SK-N-SH (cell line): ENCODE results near the gene DLG2. TPM values are rescaled to one million over a fixed set of nuclear protein-coding genes. Genes with fewer than 3 reads are reported as not detected.

Experiments used
- CTCF ChIA-PET: fragments of 300-600, 350-600 bp; formaldehyde crosslinking; extraction: SDS; loops from one replicate; lab custom pipeline; 2021; lab: Yijun Ruan, JAX
- POLR2A ChIA-PET: fragments of 350-600 bp; sonication (Branson Sonifier 250); formaldehyde crosslinking; extraction: SDS; loops from one replicate; lab custom pipeline; 2020; ENCODE audit warnings: antibody characterized with exemption, inconsistent platforms; lab: Yijun Ruan, JAX
- DNase-seq: peaks from one replicate; pipeline ENCODE4 v3.0.0; 2012
- H2AFZ ChIP-seq: fragments of 200-600 bp; sonication (generic); 2 replicates; pipeline ENCODE4 v1.8.1; 2016; ENCODE audit warnings: antibody characterized with exemption, mild to moderate bottlenecking, low read depth
- H3F3A ChIP-seq: fragments of 200-600 bp; sonication (generic); replicated peaks from 2 replicates; pipeline ENCODE3; 2016; ENCODE audit warnings: antibody characterized with exemption, mild to moderate bottlenecking; ENCODE audit not compliant: insufficient read depth
- H3K27ac ChIP-seq, 2 experiments: fragments of 200-500 bp in 1 of 2; fragments of 200-600 bp in 1 of 2; sonication (Bioruptor generic) in 1 of 2; sonication (generic), shearing (Covaris generic) in 1 of 2; 2 replicates each; pipeline versions ENCODE4 v1.5.1 to v1.6.1; 2014 to 2016; ENCODE audit warnings: low read depth in 2 of 2, inconsistent platforms in 1 of 2, low read length in 1 of 2, mild to moderate bottlenecking in 1 of 2, mixed read lengths in 1 of 2
- H3K27me3 ChIP-seq: fragments of 200-600 bp; sonication (generic), shearing (Covaris generic); 2 replicates; pipeline ENCODE4 v1.6.1; 2016; ENCODE audit warnings: mixed run types; ENCODE audit not compliant: insufficient read depth
- H3K36me3 ChIP-seq, 2 experiments: fragments of 200-500 bp in 1 of 2; fragments of 200-600 bp in 1 of 2; sonication (Bioruptor generic) in 1 of 2; sonication (generic) in 1 of 2; replicated peaks in 1 of 2; 2 replicates each; pipeline versions ENCODE3 to v1.5.1; 2014 to 2016; ENCODE audit warnings: low read length in 1 of 2, mild to moderate bottlenecking in 1 of 2; ENCODE audit not compliant: insufficient read depth in 2 of 2, control insufficient read depth in 1 of 2
- H3K4me1 ChIP-seq, 2 experiments: fragments of 200-500 bp in 1 of 2; fragments of 200-600 bp in 1 of 2; sonication (Bioruptor generic) in 1 of 2; sonication (generic), shearing (Covaris generic) in 1 of 2; 2 replicates each; pipeline versions ENCODE4 v1.5.1 to v1.6.1; 2014 to 2016; ENCODE audit warnings: low read depth in 1 of 2, low read length in 1 of 2, mixed run types in 1 of 2; ENCODE audit not compliant: insufficient read depth in 2 of 2, control insufficient read depth in 1 of 2
- H3K4me2 ChIP-seq: fragments of 200-600 bp; sonication (generic), shearing (Covaris generic); 2 replicates; pipeline ENCODE4 v1.6.1; 2017; ENCODE audit warnings: mixed run types
- H3K4me3 ChIP-seq, 2 experiments: fragments of 200-500 bp in 1 of 2; fragments of 200-600 bp in 1 of 2; sonication (Bioruptor generic) in 1 of 2; sonication (generic), shearing (Covaris generic) in 1 of 2; 2 replicates each; pipeline versions ENCODE4 v1.5.1 to v1.8.1; 2014 to 2016; ENCODE audit warnings: low read depth in 2 of 2, inconsistent platforms in 1 of 2, low read length in 1 of 2, mild to moderate bottlenecking in 1 of 2, mixed read lengths in 1 of 2, moderate library complexity in 1 of 2
- H3K79me2 ChIP-seq: fragments of 200-600 bp; sonication (generic); 2 replicates; pipeline ENCODE4 v1.8.1; 2017; ENCODE audit warnings: mild to moderate bottlenecking; ENCODE audit not compliant: insufficient read depth
- H3K9ac ChIP-seq: fragments of 200-600 bp; sonication (generic); 2 replicates; pipeline ENCODE4 v1.6.1; 2017; ENCODE audit warnings: mixed run types
- H3K9me2 ChIP-seq: fragments of 200-600 bp; sonication (generic); 2 replicates; pipeline ENCODE4 v1.6.1; 2017; ENCODE audit warnings: mixed run types
- H3K9me3 ChIP-seq: fragments of 200-600 bp; sonication (generic); 2 replicates; pipeline ENCODE4 v1.6.1; 2017; ENCODE audit warnings: mixed run types, mild to moderate bottlenecking, moderate library complexity
- H4K20me1 ChIP-seq: fragments of 200-600 bp; sonication (generic); 2 replicates; pipeline ENCODE4 v1.6.1; 2017; ENCODE audit warnings: mild to moderate bottlenecking, mixed run types; ENCODE audit not compliant: insufficient read depth
- ELF1 ChIP-seq: IDR thresholded peaks from 2 replicates; pipeline ENCODE4 v1.4.0; 2012
- EP300 ChIP-seq, 2 experiments: IDR thresholded peaks; 2 replicates each; pipeline versions ENCODE4 v1.4.0 to v1.6.1; 2012; ENCODE audit warnings: borderline replicate concordance in 1 of 2, low read depth in 1 of 2, low read length in 1 of 2
- EZH2phosphoT487 ChIP-seq: fragments of 200-600 bp; sonication (generic); IDR thresholded peaks from 2 replicates; pipeline ENCODE4 v1.6.1; 2017; ENCODE audit warnings: low read depth, mixed run types, mild to moderate bottlenecking, antibody characterized with exemption, moderate library complexity, borderline replicate concordance
- FOSL2 ChIP-seq: IDR thresholded peaks from 2 replicates; pipeline ENCODE4 v1.4.0; 2012; ENCODE audit warnings: low read depth, mild to moderate bottlenecking, moderate library complexity, borderline replicate concordance
- FOXM1 ChIP-seq: IDR thresholded peaks from 2 replicates; pipeline ENCODE4 v1.4.0; 2012; ENCODE audit warnings: low read depth, mild to moderate bottlenecking
- GABPA ChIP-seq: IDR thresholded peaks from 2 replicates; pipeline ENCODE4 v1.4.0; 2012; ENCODE audit warnings: low read depth, mild to moderate bottlenecking
- MAX ChIP-seq: IDR thresholded peaks from 2 replicates; pipeline ENCODE4 v1.4.0; 2012; ENCODE audit warnings: low read depth
- MEF2A ChIP-seq: IDR thresholded peaks from 2 replicates; pipeline ENCODE4 v1.4.0; 2012; ENCODE audit warnings: low read depth, borderline replicate concordance
- MXI1 ChIP-seq: IDR thresholded peaks from 2 replicates; pipeline ENCODE4 v1.6.1; 2012; ENCODE audit warnings: mild to moderate bottlenecking, low read depth, low read length, improper control_type of control experiment
- POLR2AphosphoS5 ChIP-seq: IDR thresholded peaks from 2 replicates; pipeline ENCODE4 v1.6.1; 2012; ENCODE audit warnings: low read depth, low read length
- RAD21 ChIP-seq: IDR thresholded peaks from 2 replicates; pipeline ENCODE4 v1.6.1; 2012; ENCODE audit warnings: mild to moderate bottlenecking, low read length
- RFX5 ChIP-seq: IDR thresholded peaks from 2 replicates; pipeline ENCODE4 v1.6.1; 2012; ENCODE audit warnings: mild to moderate bottlenecking, improper control_type of control experiment, low read length
- RXRA ChIP-seq: IDR thresholded peaks from 2 replicates; pipeline ENCODE4 v1.4.0; 2012; ENCODE audit warnings: low read depth, mild to moderate bottlenecking, borderline replicate concordance
- SIN3A ChIP-seq: IDR thresholded peaks from 2 replicates; pipeline ENCODE4 v1.6.1; 2012; ENCODE audit warnings: low read depth, mild to moderate bottlenecking, low read length, moderate library complexity, borderline replicate concordance
- TCF12 ChIP-seq: IDR thresholded peaks from 2 replicates; pipeline ENCODE4 v1.4.0; 2012
- TEAD4 ChIP-seq: IDR thresholded peaks from 2 replicates; pipeline ENCODE4 v1.4.0; 2012; ENCODE audit warnings: mild to moderate bottlenecking, borderline replicate concordance; ENCODE audit not compliant: insufficient read depth
- USF1 ChIP-seq: IDR thresholded peaks from 2 replicates; pipeline ENCODE4 v1.4.0; 2012; ENCODE audit warnings: low read depth, borderline replicate concordance
- USF2 ChIP-seq: fragments of 150-350 bp; IDR thresholded peaks from 2 replicates; pipeline ENCODE4 v1.6.1; 2017; ENCODE audit warnings: antibody characterized with exemption, low read length, low read depth, borderline replicate concordance
- YY1 ChIP-seq: IDR thresholded peaks from 2 replicates; pipeline ENCODE4 v1.4.0; 2012; ENCODE audit warnings: low read depth, mild to moderate bottlenecking
- ZBTB33 ChIP-seq: IDR thresholded peaks from 2 replicates; pipeline ENCODE4 v1.4.0; 2012; ENCODE audit warnings: low read depth, borderline replicate concordance
- polyA plus RNA-seq, 3 experiments: library from polyadenylated mRNA; depleted of rRNA; stranded (reverse); fragments of >200 nt; gene quantifications; 2 replicates each; pipeline ENCODE4 v1.2.3, GENCODE V29; 2012

DLG2 gene
- polyA plus RNA-seq, 1 of the 3 experiments (the other 2 are of a cell fraction): 0.21 TPM

GRCh38 chr11:84425673-84426072, 1201.5 kb downstream of the DLG2 start:
- H3K79me2 ChIP-seq: no peaks in the 10 kb centered on the region
- H2AFZ ChIP-seq: no peak overlapping the region
- POLR2A ChIA-PET: no interaction called here

More at GRCh38 chr11:84425673-84426072, 1201.5 kb downstream of the DLG2 start:
- Histone ChIP-seq H3K36me3 (no peaks in the 10 kb centered on the region), H3K9ac (no peak overlapping the region), H3K27me3 (no peaks in the 10 kb centered on the region), H3K27ac (no peak overlapping the region), H3K9me3 (no peaks in the 10 kb centered on the region; the same call in 1 of the 2 replicates), H3F3A (no peaks in the 10 kb centered on the region), H3K9me2 (no peaks in the 10 kb centered on the region), H4K20me1 (no peaks in the 10 kb centered on the region), H3K4me1 (no peaks in the 10 kb centered on the region; a peak in 1 of 4 replicates), H3K4me3 (no peak overlapping the region), H3K4me2 (no peak overlapping the region)
- CTCF ChIA-PET: interaction anchor here (0.5 kb wide), 1 partner anchor 28 kb away, joined by 4 read pairs; no protein-coding TSS in a partner anchor
- DNase-seq: no peak
- TF ChIP-seq ZBTB33 (no peak), GABPA (no peak), ELF1 (no peak), TCF12 (no peak), MXI1 (no peak), EZH2phosphoT487 (no peak), SIN3A (no peak), RAD21 (no peak), USF2 (no peak), FOSL2 (no peak), FOXM1 (no peak), RXRA (no peak), TEAD4 (no peak), USF1 (no peak), POLR2AphosphoS5 (no peak), RFX5 (no peak), MAX (no peak), YY1 (no peak), EP300 (IDR thresholded peaks at IDR 0.05; ENCODE audit: borderline replicate concordance in 1 of 2, low read depth in 1 of 2, low read length in 1 of 2) (no peak), MEF2A (no peak)
